K562 treated with DMSO at 1 percent for 4 hours (cell line): ENCODE data around the gene BMPR1B. TPM values are rescaled to one million over a fixed set of nuclear protein-coding genes. Genes with fewer than 3 reads are reported as not detected.

Experiments
- total RNA-seq: library from RNA; unstranded; fragments of 300-600 nt; gene quantifications from 2 replicates; pipeline ENCODE4 v1.2.3, GENCODE V29; 2022; ENCODE audit not compliant: insufficient read depth

The BMPR1B gene
- not detected in 2 replicates for total RNA-seq

DNA sequence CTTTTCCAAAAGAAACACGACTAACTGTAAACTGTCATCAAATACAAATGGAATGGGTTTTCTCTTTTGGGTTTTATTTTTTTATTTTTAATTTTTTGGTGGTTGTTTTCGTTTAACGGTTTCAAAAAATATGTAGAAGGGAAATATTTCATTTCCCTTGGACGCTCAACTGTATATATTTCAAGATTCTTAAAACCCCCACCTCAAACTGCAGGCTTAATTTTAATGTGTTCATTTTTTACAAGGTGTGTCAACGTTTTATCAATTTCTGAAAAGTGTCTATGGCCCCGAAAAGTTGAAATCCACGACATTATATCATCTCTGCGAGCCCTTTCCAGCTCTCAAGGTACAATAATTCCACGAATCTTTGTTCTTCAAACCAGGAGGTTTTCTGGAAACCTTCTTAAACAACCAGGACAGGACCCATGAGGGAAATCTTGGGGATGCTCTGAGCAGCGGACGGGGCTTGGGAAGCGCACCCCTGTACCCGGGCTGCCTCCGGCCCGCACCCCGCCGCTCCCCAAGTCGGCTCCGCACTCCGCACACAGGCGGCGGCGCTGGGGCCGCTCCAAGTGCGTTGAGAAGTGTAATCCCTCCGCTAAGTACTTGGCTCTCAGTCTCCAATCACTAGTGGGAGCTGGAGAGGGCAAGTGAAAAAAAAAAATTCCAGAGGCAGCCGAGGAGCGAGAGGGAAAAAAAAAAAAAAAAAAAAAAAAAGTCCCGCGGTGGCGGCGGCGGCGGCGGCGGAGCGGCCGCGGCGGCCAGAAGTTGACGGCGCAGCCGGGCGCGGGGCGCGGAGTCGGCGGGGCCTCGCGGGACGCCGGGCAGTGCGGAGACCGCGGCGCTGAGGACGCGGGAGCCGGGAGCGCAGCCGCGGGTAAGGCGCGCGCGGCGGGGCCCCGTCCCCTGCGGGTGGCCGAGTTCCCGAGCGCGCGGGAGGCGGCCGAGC lies at the start of gene BMPR1B:
TSS of gene BMPR1B (plus strand) at position 764 of the 949 bp plus-strand sequence. CDS start 346,470 bp downstream, outside the sequence.

